ENCODE measurements around the gene KIF4B.

GRCh38 chr5:155023320-155023719, 9.8 kb downstream of the KIF4B start:
- TF ChIP-seq POLR2A (IDR thresholded peaks at IDR 0.05) (no peak), CTCF (IDR thresholded peaks at IDR 0.05) (no peak), POLR2AphosphoS5 (IDR thresholded peaks at IDR 0.05) (no peak), EP300 (IDR thresholded peaks at IDR 0.05) (no peak)
